Panc1 (cell line): ENCODE results near the gene SRGAP2B.
"Not testable (repeated sequence)": the region's sequence is repeated elsewhere in the genome, so short reads cannot be mapped to it uniquely, and the experiment has no call there.

Experiments used
- CTCF ChIP-seq: fragments of 450-650 bp; IDR thresholded peaks from 2 replicates; pipeline ENCODE4 v1.5.1; 2017; ENCODE audit warnings: mild to moderate bottlenecking
- POLR2AphosphoS5 ChIP-seq: IDR thresholded peaks from 2 replicates; pipeline ENCODE4 v1.6.1; 2012; ENCODE audit warnings: mild to moderate bottlenecking, low read depth, low read length, moderate library complexity
- SIN3A ChIP-seq: IDR thresholded peaks from 2 replicates; pipeline ENCODE4 v1.6.1; 2012; ENCODE audit warnings: low read depth, mild to moderate bottlenecking, low read length, moderate library complexity, borderline replicate concordance; ENCODE audit not compliant: insufficient read depth
- TCF7L2 ChIP-seq: IDR thresholded peaks from 2 replicates; pipeline ENCODE4 v1.6.1; 2011; ENCODE audit warnings: mild to moderate bottlenecking, low read depth, low read length, inconsistent platforms
- TF ChIP-seq, protein P1 (sequence below), 2 experiments: IDR thresholded peaks; 2 replicates each; pipeline ENCODE4 v1.6.1; 2011 to 2012; ENCODE audit warnings: low read depth in 2 of 2, control low read depth in 1 of 2, low read length in 1 of 2, mild to moderate bottlenecking in 1 of 2, moderate library complexity in 1 of 2; ENCODE audit not compliant: insufficient read depth in 1 of 2

GRCh38 chr1:145115587-145116493, 20.7 kb upstream of the SRGAP2B start:
- not testable (repeated sequence) for TF ChIP-seq CTCF, POLR2AphosphoS5, SIN3A, TCF7L2
- TF ChIP-seq, protein P1, sequence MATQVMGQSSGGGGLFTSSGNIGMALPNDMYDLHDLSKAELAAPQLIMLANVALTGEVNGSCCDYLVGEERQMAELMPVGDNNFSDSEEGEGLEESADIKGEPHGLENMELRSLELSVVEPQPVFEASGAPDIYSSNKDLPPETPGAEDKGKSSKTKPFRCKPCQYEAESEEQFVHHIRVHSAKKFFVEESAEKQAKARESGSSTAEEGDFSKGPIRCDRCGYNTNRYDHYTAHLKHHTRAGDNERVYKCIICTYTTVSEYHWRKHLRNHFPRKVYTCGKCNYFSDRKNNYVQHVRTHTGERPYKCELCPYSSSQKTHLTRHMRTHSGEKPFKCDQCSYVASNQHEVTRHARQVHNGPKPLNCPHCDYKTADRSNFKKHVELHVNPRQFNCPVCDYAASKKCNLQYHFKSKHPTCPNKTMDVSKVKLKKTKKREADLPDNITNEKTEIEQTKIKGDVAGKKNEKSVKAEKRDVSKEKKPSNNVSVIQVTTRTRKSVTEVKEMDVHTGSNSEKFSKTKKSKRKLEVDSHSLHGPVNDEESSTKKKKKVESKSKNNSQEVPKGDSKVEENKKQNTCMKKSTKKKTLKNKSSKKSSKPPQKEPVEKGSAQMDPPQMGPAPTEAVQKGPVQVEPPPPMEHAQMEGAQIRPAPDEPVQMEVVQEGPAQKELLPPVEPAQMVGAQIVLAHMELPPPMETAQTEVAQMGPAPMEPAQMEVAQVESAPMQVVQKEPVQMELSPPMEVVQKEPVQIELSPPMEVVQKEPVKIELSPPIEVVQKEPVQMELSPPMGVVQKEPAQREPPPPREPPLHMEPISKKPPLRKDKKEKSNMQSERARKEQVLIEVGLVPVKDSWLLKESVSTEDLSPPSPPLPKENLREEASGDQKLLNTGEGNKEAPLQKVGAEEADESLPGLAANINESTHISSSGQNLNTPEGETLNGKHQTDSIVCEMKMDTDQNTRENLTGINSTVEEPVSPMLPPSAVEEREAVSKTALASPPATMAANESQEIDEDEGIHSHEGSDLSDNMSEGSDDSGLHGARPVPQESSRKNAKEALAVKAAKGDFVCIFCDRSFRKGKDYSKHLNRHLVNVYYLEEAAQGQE (IDR thresholded peaks at IDR 0.05; ENCODE audit: insufficient read depth in 1 of 2, low read depth in 2 of 2, low read length in 1 of 2): not testable (repeated sequence)
